B cell (primary cell): Measurements from ENCODE around the gene SPSB3.

Source experiments
- EZH2 ChIP-seq: IDR thresholded peaks from 2 replicates; pipeline ENCODE4 v1.6.1; 2012; ENCODE audit warnings: borderline replicate concordance, low read depth, mild to moderate bottlenecking, moderate library complexity, low read length; ENCODE audit not compliant: insufficient read depth, poor library complexity, severe bottlenecking
- TF ChIP-seq, protein P1 (sequence below): fragments of 200-600 bp; IDR thresholded peaks from one replicate; pipeline ENCODE4 v1.8.0; 2022; ENCODE audit warnings: antibody characterized with exemption, mild to moderate bottlenecking

DNA sequence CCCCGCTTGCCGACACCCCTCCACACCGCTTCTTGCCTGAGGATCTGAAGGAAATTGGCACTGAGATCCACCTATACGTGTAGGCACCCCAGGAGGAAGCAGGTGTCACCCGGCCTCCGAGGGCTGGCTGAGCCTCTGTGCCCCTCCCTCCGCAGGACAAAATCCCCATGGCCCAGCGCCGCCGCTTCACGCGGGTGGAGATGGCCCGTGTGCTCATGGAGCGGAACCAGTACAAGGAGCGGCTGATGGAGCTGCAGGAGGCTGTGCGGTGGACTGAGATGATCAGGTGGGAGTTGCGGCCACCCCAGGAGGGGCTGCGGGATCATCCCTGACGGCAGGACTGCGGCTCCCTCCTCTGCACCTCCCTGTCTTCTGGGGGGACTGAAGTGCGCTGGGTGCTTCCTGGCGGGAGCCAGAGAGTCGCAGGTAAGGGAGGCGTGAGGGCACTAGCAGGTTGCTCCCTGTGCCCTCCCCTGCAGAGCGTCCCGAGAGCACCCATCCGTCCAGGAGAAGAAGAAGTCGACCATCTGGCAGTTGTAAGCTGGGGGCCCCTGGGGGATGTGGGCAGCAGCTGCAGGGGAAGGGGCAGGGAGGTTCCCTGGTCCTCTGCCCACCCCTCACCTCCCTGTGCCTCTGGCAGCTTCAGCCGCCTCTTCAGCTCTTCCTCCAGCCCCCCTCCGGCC lies 20.0 kb downstream of the SPSB3 start:
- TF ChIP-seq, protein P1, sequence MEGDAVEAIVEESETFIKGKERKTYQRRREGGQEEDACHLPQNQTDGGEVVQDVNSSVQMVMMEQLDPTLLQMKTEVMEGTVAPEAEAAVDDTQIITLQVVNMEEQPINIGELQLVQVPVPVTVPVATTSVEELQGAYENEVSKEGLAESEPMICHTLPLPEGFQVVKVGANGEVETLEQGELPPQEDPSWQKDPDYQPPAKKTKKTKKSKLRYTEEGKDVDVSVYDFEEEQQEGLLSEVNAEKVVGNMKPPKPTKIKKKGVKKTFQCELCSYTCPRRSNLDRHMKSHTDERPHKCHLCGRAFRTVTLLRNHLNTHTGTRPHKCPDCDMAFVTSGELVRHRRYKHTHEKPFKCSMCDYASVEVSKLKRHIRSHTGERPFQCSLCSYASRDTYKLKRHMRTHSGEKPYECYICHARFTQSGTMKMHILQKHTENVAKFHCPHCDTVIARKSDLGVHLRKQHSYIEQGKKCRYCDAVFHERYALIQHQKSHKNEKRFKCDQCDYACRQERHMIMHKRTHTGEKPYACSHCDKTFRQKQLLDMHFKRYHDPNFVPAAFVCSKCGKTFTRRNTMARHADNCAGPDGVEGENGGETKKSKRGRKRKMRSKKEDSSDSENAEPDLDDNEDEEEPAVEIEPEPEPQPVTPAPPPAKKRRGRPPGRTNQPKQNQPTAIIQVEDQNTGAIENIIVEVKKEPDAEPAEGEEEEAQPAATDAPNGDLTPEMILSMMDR = no peak
- TF ChIP-seq EZH2 = no peak
